SH-SY5Y (cell line): ENCODE measurements around the gene GTPBP3.

ENCODE experiments used
- GATA2 ChIP-seq: IDR thresholded peaks from 2 replicates; pipeline ENCODE4 v1.6.1; 2011; ENCODE audit warnings: mild to moderate bottlenecking, low read depth, low read length
- GATA3 ChIP-seq: IDR thresholded peaks from 2 replicates; pipeline ENCODE4 v1.6.1; 2011; ENCODE audit warnings: low read depth, mild to moderate bottlenecking, low read length, moderate library complexity

GRCh38 chr19:17296976-17297375 is 40.4 kb upstream of the GTPBP3 start:
- no peak for TF ChIP-seq GATA2
- no peak for TF ChIP-seq GATA3
